ENCODE results near the gene CLMN. TPM values are rescaled to one million over a fixed set of nuclear protein-coding genes. Genes with fewer than 3 reads are reported as not detected.

CLMN gene
- polyA plus RNA-seq, 6 donors from 2014 or later, result 4.9 to 23.8 (median 12.7) TPM

Other genes starting within 250 kb of the CLMN start
- gene DICER1, start 162.4 kb downstream of the CLMN start, polyA plus RNA-seq (ENCODE audit: low read depth in 6 of 6), result 10 to 100 TPM in 5 of 6 donors, 1 to 10 TPM in 1; 4.3 to 27.1 (median 17.5) TPM
- gene SYNE3, start 196.7 kb upstream of the CLMN start, polyA plus RNA-seq (ENCODE audit: low read depth in 6 of 6), result 1 to 10 TPM in 5 of 6 donors, under 1 TPM in 1; 0.71 to 9.4 (median 5.3) TPM
- gene GLRX5, start 215.1 kb upstream of the CLMN start, polyA plus RNA-seq (ENCODE audit: low read depth in 6 of 6), result 10 to 100 TPM; 51.3 to 98.1 (median 62.4) TPM